OCI-LY1 (cell line): ENCODE data around the gene USH2A.

ENCODE experiments used
- EZH2 ChIP-seq: fragments of 200-600 bp; sonication (generic), shearing (Covaris generic); IDR thresholded peaks from 2 replicates; pipeline ENCODE4 v1.8.0; 2017; ENCODE audit warnings: borderline replicate concordance, mixed run types, mild to moderate bottlenecking, antibody characterized with exemption, low read length, moderate library complexity, mixed read lengths
- TF ChIP-seq, protein P1 (sequence below): fragments of 200-600 bp; sonication (generic), shearing (Covaris generic); IDR thresholded peaks from 2 replicates; pipeline ENCODE4 v1.5.1; 2017; ENCODE audit warnings: mild to moderate bottlenecking, antibody characterized with exemption, low read length, moderate library complexity, mixed read lengths

DNA sequence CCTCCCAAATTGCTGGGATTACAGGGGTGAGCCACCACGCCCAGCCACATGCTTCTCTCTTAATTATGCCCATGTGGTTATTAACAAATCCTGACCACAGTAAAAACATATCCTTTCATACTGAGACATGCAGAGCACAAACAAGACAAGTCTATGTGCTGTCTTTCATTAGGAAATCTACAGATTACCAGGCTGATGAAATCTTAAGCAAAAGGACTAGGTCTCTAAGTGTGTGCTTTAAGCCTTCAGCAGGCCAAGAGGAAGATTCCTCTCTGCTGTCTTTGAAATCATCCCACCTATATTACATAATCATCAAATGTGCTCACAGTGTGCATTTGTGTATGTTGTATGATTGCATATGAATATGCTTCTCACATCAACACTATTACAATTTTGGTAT is 436.8 kb downstream of the USH2A start:
- TF ChIP-seq, protein P1, sequence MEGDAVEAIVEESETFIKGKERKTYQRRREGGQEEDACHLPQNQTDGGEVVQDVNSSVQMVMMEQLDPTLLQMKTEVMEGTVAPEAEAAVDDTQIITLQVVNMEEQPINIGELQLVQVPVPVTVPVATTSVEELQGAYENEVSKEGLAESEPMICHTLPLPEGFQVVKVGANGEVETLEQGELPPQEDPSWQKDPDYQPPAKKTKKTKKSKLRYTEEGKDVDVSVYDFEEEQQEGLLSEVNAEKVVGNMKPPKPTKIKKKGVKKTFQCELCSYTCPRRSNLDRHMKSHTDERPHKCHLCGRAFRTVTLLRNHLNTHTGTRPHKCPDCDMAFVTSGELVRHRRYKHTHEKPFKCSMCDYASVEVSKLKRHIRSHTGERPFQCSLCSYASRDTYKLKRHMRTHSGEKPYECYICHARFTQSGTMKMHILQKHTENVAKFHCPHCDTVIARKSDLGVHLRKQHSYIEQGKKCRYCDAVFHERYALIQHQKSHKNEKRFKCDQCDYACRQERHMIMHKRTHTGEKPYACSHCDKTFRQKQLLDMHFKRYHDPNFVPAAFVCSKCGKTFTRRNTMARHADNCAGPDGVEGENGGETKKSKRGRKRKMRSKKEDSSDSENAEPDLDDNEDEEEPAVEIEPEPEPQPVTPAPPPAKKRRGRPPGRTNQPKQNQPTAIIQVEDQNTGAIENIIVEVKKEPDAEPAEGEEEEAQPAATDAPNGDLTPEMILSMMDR, result no peak
- no peak for TF ChIP-seq EZH2
